HL-60/S4 treated with retinoic acid at 250 ng/mL for 4 days and 3 days (cell line): Measurements from ENCODE around the gene OTUD3.
"Not testable (repeated sequence)": the region's sequence is repeated elsewhere in the genome, so short reads cannot be mapped to it uniquely, and the experiment has no call there.

ENCODE experiments used
- in situ Hi-C: fragments of 300-500 bp; cut with MboI; formaldehyde crosslinking; loops from 2 replicates; pipeline ENCODE4 v1.7.0; 2022; ENCODE audit warnings: low sequenced_read_pairs

The OTUD3 gene

GRCh38 chr1:19866758-19867157, 15.4 kb upstream of the OTUD3 start:
- in situ Hi-C loops: no loop called here

DNA sequence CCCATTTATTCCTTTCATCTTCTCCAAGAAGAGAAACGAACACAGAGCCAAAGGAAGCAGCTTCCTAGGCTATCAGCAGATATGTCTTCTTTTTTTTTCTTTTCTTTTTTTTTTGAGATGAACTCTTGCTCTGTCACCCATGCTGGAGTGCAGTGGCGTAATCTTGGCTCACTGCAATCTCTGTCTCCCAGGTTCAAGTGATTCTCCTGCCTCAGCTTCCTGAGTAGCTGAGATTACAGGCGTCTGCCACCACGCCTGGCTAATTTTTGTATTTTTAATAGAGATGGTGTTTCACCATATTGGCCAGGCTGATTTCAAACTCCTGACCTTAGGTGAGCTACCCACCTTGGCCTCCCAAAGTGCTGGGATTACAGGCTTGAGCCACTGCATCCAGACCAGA, 13.6 kb upstream of the OTUD3 start:
- in situ Hi-C loops: not testable (repeated sequence)

GRCh38 chr1:19869453-19869852, 12.7 kb upstream of the OTUD3 start:
- in situ Hi-C loops: not testable (repeated sequence)

- in situ Hi-C loops: no loop called here
Measured at GRCh38 chr1:19869929-19870328, 12.3 kb upstream of the OTUD3 start.

- in situ Hi-C loops: no loop called here
Measured at GRCh38 chr1:19872190-19872589, 10.0 kb upstream of the OTUD3 start.

DNA sequence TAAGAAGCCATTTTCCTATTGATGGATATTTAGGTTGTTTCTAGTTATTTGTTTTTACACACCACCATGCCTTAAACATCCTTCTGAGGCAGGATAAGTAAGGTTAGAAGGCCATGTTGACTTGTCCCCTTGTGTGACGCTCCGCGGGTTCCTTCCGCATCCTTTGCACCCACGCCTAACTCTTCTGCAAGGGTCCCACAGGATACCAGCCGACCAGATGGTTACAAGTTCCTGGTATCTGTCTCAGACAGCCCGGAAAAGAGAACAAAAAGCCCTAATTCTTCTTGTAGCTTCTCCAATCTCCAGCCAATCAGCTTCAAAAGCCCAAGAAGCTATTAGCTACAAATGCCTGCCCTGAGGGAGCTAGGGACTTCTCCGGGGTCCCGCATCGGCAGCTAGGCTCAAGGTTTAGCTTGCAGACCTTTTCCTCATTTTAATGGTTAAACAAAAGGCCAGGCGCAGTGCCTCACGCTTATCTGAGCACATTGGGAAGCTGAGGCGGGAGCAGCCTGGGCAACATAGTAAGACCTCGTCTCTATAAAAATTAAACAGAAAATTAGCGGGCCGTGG, 4.9 kb upstream of the OTUD3 start:
- in situ Hi-C loops: no loop called here

DNA sequence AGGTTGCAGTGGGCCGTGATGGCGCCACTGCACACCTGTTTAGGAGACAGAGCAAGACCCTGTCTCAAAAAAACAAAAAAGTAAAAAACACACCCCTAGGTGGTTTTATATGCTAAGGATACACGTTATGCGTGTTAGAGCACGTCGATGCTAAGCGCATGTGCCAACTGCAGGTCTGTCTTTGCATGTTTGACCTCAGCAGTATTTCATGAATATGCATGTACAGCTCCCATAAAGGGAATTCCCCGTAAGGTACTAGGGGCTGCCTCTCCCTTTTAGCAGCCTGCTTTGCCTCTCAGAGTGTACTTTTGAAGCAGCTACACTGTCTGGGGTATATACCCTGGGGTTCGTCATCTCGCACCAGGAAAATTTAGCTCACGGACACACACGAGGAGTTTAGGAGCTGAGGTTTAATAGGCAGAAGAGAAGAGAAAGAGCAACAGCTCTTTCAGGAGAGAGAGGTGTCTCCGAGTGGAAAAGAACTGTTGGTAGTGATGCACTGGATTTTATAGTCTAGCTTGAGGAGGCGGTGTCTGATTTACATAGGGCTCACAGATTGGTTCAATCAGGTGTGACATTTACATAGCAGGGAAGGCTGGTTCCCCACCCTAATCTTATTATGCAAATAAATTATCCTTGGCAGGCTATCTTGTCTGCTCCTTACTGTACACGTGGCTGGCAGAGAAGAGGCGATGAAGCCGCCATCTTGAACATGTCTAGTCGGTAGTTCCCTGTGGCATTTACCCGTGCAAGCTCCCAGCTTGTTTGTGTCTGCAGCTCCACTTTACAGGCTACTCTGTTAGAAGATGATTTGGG, 4.2 kb upstream of the OTUD3 start:
- in situ Hi-C loops: no loop called here

GRCh38 chr1:19878637-19878985, 3.6 kb upstream of the OTUD3 start:
- in situ Hi-C loops: no loop called here

DNA sequence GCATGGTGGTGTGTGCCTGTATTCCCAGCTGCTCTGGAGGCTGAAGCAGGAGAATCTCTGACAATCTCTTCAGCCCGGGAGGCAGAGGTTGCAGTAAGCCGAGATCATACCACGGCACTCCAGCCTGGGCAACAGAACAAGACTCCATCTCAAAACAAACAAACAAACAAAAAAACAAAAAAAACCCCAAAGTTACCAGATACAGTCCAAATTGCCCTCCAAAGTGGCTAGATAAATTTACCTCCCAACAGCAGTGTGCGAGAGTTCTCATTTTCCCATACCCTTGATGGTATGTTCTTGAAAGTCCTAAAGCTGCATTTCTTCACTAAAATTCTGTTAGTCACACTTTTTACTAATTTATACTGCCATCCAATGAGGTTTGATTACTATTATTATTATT, 3.0 kb upstream of the OTUD3 start:
- in situ Hi-C loops: no loop called here

GRCh38 chr1:19879661-19880060, 2.5 kb upstream of the OTUD3 start:
- in situ Hi-C loops: no loop called here

DNA sequence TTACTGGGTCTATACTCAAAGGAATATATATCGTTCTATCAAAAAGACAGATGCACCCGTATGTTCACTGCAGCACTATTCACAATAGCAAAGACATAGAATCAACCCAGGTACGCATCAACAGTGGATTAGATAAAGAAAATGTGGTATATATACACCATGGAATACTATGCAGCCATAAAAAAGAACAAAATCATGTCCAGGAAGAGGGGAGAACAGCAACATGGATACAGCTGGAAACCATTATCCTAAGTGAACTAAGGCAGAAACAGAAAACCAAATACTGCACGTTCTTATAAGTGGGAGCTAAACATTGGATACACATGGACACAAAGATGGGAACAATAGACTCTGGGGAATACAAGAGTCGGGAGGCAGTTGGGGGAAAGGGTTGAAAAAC, 1.4 kb upstream of the OTUD3 start:
- in situ Hi-C loops: not testable (repeated sequence)

DNA sequence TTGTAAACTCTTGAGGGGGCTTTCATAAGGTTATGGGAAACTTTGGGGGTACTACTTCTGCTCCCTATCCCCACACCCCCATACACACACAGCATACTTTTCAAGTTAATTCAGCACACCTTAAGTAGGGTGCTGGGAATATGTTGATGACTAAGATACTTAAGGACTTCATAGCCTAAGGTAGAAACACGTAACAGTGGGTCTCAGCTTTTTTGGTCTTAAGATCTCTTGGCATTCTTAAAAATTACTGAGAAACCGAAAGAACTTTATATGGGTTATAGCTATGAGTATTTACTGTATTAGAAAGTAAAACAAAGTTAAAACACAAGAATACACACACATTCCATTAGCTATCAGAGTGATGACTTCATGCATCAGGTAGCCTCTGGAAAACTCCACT, 2.1 kb downstream of the OTUD3 start:
- in situ Hi-C loops: no loop called here

DNA sequence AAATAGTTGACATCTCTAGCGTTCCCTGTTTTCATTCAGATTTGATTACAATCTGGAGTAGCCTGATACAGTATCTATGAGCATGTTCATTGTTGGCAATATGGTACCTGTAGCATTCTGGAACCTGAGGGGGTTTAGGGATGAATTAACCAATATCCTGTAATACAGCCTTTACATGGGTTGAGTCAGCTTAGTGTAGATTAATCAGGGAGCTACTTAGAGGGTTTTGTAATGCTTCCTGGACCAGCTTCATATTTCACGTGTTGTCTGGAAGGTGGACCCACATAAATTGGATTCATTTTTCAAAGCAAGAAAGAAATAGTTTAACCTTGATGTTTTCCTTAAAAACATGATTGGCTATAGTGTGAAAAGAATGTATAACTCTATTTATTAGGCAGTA, 3.6 kb downstream of the OTUD3 start:
- in situ Hi-C loops: no loop called here

DNA sequence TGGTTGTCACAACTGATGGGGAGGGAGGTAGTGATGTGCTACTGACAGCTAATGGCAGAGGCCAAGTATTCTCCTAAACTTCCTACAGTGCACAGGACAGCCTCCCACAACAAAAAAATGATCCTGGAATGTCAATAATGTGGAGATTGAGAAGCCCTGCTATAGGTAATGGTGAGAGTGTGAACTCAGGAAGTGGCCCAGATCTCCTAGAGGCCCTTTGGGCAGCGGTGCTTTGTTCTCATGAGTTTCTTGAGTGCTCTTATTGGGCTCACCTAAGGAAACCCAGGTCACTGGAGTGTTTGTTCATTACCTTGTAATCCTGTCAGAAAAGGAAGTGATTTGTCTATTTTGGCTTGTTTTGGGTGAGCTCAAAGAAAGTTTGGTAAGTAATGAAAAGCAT, 5.9 kb downstream of the OTUD3 start:
- in situ Hi-C loops: no loop called here

GRCh38 chr1:19889656-19890055, 7.5 kb downstream of the OTUD3 start:
- in situ Hi-C loops: no loop called here

- in situ Hi-C loops: no loop called here
Measured at GRCh38 chr1:19892129-19892528, 9.9 kb downstream of the OTUD3 start.

DNA sequence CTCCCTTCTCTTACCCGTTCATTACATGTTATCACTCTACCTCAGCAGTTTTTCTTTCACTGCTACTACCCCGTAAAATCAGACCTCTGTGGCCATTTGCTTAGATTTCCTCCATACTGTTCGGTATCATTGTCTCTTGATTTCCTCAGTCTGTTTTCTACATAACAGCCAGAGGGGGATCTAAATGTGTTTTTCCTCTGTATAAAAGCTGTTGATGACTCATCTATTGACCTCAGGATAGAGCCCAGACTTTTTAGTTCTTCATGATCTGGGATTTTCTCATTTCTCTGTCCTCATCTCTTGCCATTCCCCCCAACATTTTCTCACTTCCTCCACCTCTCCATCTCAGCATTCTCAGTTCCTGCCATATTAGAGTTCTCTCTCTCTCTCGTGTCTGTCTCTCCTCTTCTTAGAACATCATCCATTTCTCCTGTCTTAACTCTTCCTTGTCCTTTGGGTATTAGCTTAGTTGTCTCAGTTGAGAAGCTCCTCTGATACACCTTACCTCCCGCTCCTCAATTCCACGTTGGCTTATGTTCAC, 10.5 kb downstream of the OTUD3 start:
- in situ Hi-C loops: no loop called here

DNA sequence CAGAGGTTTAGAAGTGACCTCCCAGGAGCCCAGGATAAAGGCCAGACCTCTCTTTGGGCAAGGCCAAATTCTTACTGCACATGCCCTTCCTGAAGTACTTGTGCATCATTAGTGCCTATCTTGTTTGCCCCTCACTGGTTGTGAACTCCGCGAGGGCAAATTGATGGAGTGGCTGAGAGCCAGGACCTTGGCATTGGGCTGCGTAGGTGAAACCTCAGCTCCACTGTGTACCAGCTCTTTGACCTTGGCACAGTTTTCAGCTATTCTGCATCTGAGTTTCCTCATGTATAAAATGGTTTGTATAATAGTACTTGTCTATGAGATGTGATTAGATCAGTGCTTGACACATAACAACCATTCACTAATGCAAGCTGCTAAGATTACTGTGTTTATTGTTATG, 11.5 kb downstream of the OTUD3 start:
- in situ Hi-C loops: no loop called here

DNA sequence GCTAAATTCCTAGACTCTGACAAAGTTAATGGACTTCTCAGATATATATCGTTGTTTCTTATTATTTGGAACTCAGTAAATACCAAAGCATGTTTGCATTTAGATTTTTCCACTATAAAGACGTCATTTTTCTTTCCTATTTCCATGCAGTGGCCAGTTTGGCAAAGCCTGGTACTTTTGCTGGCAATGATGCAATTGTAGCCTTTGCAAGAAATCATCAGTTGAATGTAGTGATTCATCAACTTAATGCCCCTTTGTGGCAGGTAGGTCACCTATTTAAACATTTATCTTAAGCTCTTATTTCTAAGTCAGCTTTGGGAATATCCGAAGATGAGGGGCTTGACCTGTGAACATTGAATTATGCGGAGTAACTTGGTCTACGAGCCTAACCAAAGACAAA, 12.0 kb downstream of the OTUD3 start:
- in situ Hi-C loops: no loop called here

GRCh38 chr1:19901653-19902052, 19.5 kb downstream of the OTUD3 start:
- in situ Hi-C loops: no loop called here

GRCh38 chr1:19903621-19904020, 21.4 kb downstream of the OTUD3 start:
- in situ Hi-C loops: no loop called here

GRCh38 chr1:19907456-19907855, 25.3 kb downstream of the OTUD3 start:
- in situ Hi-C loops: no loop called here

GRCh38 chr1:19909392-19909791, 27.2 kb downstream of the OTUD3 start:
- in situ Hi-C loops: no loop called here
